Measurements from ENCODE around the gene FTH1. TPM values are rescaled to one million over a fixed set of nuclear protein-coding genes. Genes with fewer than 3 reads are reported as not detected.

The FTH1 gene
- polyA plus RNA-seq, 1 of the 3 experiments (the other 2 are of a cell fraction), result 1,229 TPM

- Histone ChIP-seq H4K20me1 (ENCODE audit: insufficient read depth) (no peaks in the 10 kb centered on the region), H3K4me3 (ENCODE audit: low read depth in 2 of 2, low read length in 1 of 2) (no peak overlapping the region), H3K36me3 (replicated peaks in 1 of 2; ENCODE audit: control insufficient read depth in 1 of 2, insufficient read depth in 2 of 2, low read length in 1 of 2) (no peaks in the 10 kb centered on the region), H3K27ac (ENCODE audit: low read depth in 2 of 2, low read length in 1 of 2) (no peak overlapping the region), H3K27me3 (ENCODE audit: insufficient read depth) (no peaks in the 10 kb centered on the region), H3K9ac (no peak overlapping the region), H3K4me2 (no peak overlapping the region), H3K79me2 (ENCODE audit: insufficient read depth) (no peaks in the 10 kb centered on the region), H3K4me1 (ENCODE audit: control insufficient read depth in 1 of 2, insufficient read depth in 2 of 2, low read depth in 1 of 2, low read length in 1 of 2) (no peaks in the 10 kb centered on the region), H3K9me3 (no peaks in the 10 kb centered on the region), H3F3A (replicated peaks; ENCODE audit: insufficient read depth) (no peaks in the 10 kb centered on the region), H3K9me2 (no peaks in the 10 kb centered on the region), H2AFZ (ENCODE audit: low read depth) (no peak overlapping the region)
- POLR2A ChIA-PET, result no interaction called here
- TF ChIP-seq PBX3 (IDR thresholded peaks at IDR 0.05) (no peak), TEAD4 (IDR thresholded peaks at IDR 0.05; ENCODE audit: borderline replicate concordance, insufficient read depth) (no peak), RCOR1 (IDR thresholded peaks at IDR 0.05; ENCODE audit: low read length) (no peak), GABPA (IDR thresholded peaks at IDR 0.05; ENCODE audit: low read depth) (no peak), RXRA (IDR thresholded peaks at IDR 0.05; ENCODE audit: borderline replicate concordance, low read depth) (no peak), GATA2 (CRISPR knock-in tag; IDR thresholded peaks at IDR 0.05) (no peak), IRF3 (IDR thresholded peaks at IDR 0.05; ENCODE audit: low read depth, low read length) (no peak), FOSL2 (IDR thresholded peaks at IDR 0.05; ENCODE audit: borderline replicate concordance, low read depth) (no peak), CHD2 (IDR thresholded peaks at IDR 0.05; ENCODE audit: low read length, partially characterized antibody) (no peak)
- WGBS (ENCODE audit: low lambda C conversion rate), result 63% methylated on average over 1 of the region's 1 CpG
- no peak for DNase-seq
- CTCF ChIA-PET, result no interaction called here
Measured at GRCh38 chr11:62008193-62008592, 40.8 kb upstream of the FTH1 start.

- 87% methylated on average over 2 of the region's 2 CpGs for WGBS (ENCODE audit: low lambda C conversion rate)
- Histone ChIP-seq H4K20me1 (ENCODE audit: insufficient read depth) (no peaks in the 10 kb centered on the region), H3K9me3 (no peaks in the 10 kb centered on the region), H3K4me3 (ENCODE audit: low read depth in 2 of 2, low read length in 1 of 2) (no peak overlapping the region), H2AFZ (ENCODE audit: low read depth) (no peak overlapping the region), H3F3A (replicated peaks; ENCODE audit: insufficient read depth) (no peaks in the 10 kb centered on the region), H3K79me2 (ENCODE audit: insufficient read depth) (no peaks in the 10 kb centered on the region), H3K27me3 (ENCODE audit: insufficient read depth) (no peaks in the 10 kb centered on the region), H3K9ac (no peak overlapping the region), H3K27ac (ENCODE audit: low read depth in 2 of 2, low read length in 1 of 2) (no peak overlapping the region), H3K4me1 (ENCODE audit: control insufficient read depth in 1 of 2, insufficient read depth in 2 of 2, low read depth in 1 of 2, low read length in 1 of 2) (no peaks in the 10 kb centered on the region; a peak in 1 of 4 replicates), H3K9me2 (no peaks in the 10 kb centered on the region), H3K4me2 (no peak overlapping the region), H3K36me3 (replicated peaks in 1 of 2; ENCODE audit: control insufficient read depth in 1 of 2, insufficient read depth in 2 of 2, low read length in 1 of 2) (no peaks in the 10 kb centered on the region)
- no peak for TF ChIP-seq MEF2A (IDR thresholded peaks at IDR 0.05; ENCODE audit: borderline replicate concordance, low read depth)
- TF ChIP-seq YY1 (IDR thresholded peaks at IDR 0.05; ENCODE audit: low read depth), result no peak
- no peak for TF ChIP-seq USF2 (IDR thresholded peaks at IDR 0.05; ENCODE audit: borderline replicate concordance, low read depth, low read length)
- TF ChIP-seq TCF12 (IDR thresholded peaks at IDR 0.05), result no peak
- TF ChIP-seq RXRA (IDR thresholded peaks at IDR 0.05; ENCODE audit: borderline replicate concordance, low read depth), result no peak
- no peak for TF ChIP-seq JUND (IDR thresholded peaks at IDR 0.05)
- no peak for TF ChIP-seq POLR2AphosphoS5 (IDR thresholded peaks at IDR 0.05; ENCODE audit: low read depth, low read length)
- no peak for TF ChIP-seq SIN3A (IDR thresholded peaks at IDR 0.05; ENCODE audit: borderline replicate concordance, low read depth, low read length)
- TF ChIP-seq TEAD4 (IDR thresholded peaks at IDR 0.05; ENCODE audit: borderline replicate concordance, insufficient read depth), result no peak
- TF ChIP-seq FOSL2 (IDR thresholded peaks at IDR 0.05; ENCODE audit: borderline replicate concordance, low read depth), result no peak
- TF ChIP-seq EP300 (IDR thresholded peaks at IDR 0.05; ENCODE audit: borderline replicate concordance in 1 of 2, low read depth in 1 of 2, low read length in 1 of 2), result no peak
- no peak for TF ChIP-seq NRF1 (IDR thresholded peaks at IDR 0.05; ENCODE audit: low read depth, low read length)
- TF ChIP-seq MXI1 (IDR thresholded peaks at IDR 0.05; ENCODE audit: low read depth, low read length), result no peak
- TF ChIP-seq GABPA (IDR thresholded peaks at IDR 0.05; ENCODE audit: low read depth), result no peak
- no peak for TF ChIP-seq NFIC (IDR thresholded peaks at IDR 0.05; ENCODE audit: borderline replicate concordance)
- no peak for TF ChIP-seq ZBTB33 (IDR thresholded peaks at IDR 0.05; ENCODE audit: borderline replicate concordance, low read depth)
- TF ChIP-seq USF1 (IDR thresholded peaks at IDR 0.05; ENCODE audit: borderline replicate concordance, low read depth), result no peak
- DNase-seq, result no peak
- CTCF ChIA-PET, result no interaction called here
- POLR2A ChIA-PET, result no interaction called here
Measured at GRCh38 chr11:62004473-62004872, 37.0 kb upstream of the FTH1 start.
